HepG2 (cell line): Measurements from ENCODE around the gene RTBDN. TPM values are rescaled to one million over a fixed set of nuclear protein-coding genes. Genes with fewer than 3 reads are reported as not detected.

Source experiments
- AGO2 ChIP-seq: fragments of 200-400 bp; formaldehyde crosslinking; optimal IDR thresholded peaks from 2 replicates; pipeline ENCODE3; 2017; ENCODE audit warnings: mild to moderate bottlenecking, low read depth, low read length, moderate library complexity
- ATF5 ChIP-seq: sonication (generic); formaldehyde crosslinking; IDR thresholded peaks from 2 replicates; pipeline ENCODE4 v1.4.0; 2020; ENCODE audit warnings: mild to moderate bottlenecking, low read depth, missing genetic modification reagents
- ATF7 ChIP-seq, 2 experiments: fragments of 450-650 bp in 1 of 2; sonication (generic) in 1 of 2; formaldehyde crosslinking in 1 of 2; IDR thresholded peaks; 2 replicates each; pipeline versions ENCODE4 v1.4.0 to v1.6.1; 2016 to 2020; ENCODE audit warnings: antibody characterized with exemption in 1 of 2, mild to moderate bottlenecking in 1 of 2, missing genetic modification reagents in 1 of 2
- ATF7-NPFF ChIP-seq: sonication (generic); formaldehyde crosslinking; IDR thresholded peaks from 2 replicates; pipeline ENCODE4 v1.8.1; 2023; ENCODE audit warnings: mild to moderate bottlenecking, low read depth, missing genetic modification reagents, moderate library complexity
- ATM ChIP-seq: fragments of 450-650 bp; IDR thresholded peaks from 2 replicates; pipeline ENCODE4 v1.7.1; 2017; ENCODE audit warnings: mild to moderate bottlenecking, borderline replicate concordance
- CENPT ChIP-seq: sonication (generic); formaldehyde crosslinking; IDR thresholded peaks from 2 replicates; pipeline ENCODE4 v1.8.0; 2022; ENCODE audit warnings: low read depth, mild to moderate bottlenecking, moderate library complexity, missing genetic modification reagents
- KLF13 ChIP-seq: sonication (generic); formaldehyde crosslinking; IDR thresholded peaks from 2 replicates; pipeline ENCODE4 v1.4.0; 2020; ENCODE audit warnings: mild to moderate bottlenecking, missing genetic modification reagents
- MTA3 ChIP-seq: sonication (generic); formaldehyde crosslinking; IDR thresholded peaks from 2 replicates; pipeline ENCODE4 v1.4.0; 2020; ENCODE audit warnings: missing genetic modification reagents
- POLR2AphosphoS2 ChIP-seq: IDR thresholded peaks from 2 replicates; pipeline ENCODE4 v1.6.1; 2011; ENCODE audit warnings: low read depth, low read length, improper control_type of control experiment
- POLR2AphosphoS5 ChIP-seq: IDR thresholded peaks from 2 replicates; pipeline ENCODE4 v1.6.1; 2012; ENCODE audit warnings: low read depth, low read length
- POLR2G ChIP-seq: fragments of 200-400 bp; formaldehyde crosslinking; IDR thresholded peaks from 2 replicates; pipeline ENCODE4 v1.6.1; 2018; ENCODE audit warnings: mild to moderate bottlenecking, low read depth, low read length, moderate library complexity
- PTBP1 ChIP-seq: fragments of 200-400 bp; formaldehyde crosslinking; IDR thresholded peaks from 2 replicates; pipeline ENCODE4 v1.6.1; 2018; ENCODE audit warnings: low read length, low read depth; ENCODE audit not compliant: poor library complexity, severe bottlenecking
- RORA ChIP-seq: sonication (generic); formaldehyde crosslinking; IDR thresholded peaks from 2 replicates; pipeline ENCODE4 v1.5.0; 2020; ENCODE audit warnings: mild to moderate bottlenecking, missing genetic modification reagents, moderate library complexity
- ZNF282 ChIP-seq: fragments of 450-650 bp; IDR thresholded peaks from 2 replicates; pipeline ENCODE4 v1.6.1; 2018; ENCODE audit not compliant: partially characterized antibody
- ZNF34 ChIP-seq: sonication (generic); formaldehyde crosslinking; IDR thresholded peaks from 2 replicates; pipeline ENCODE4 v1.4.0; 2020; ENCODE audit warnings: mild to moderate bottlenecking, missing genetic modification reagents, borderline replicate concordance
- ZNF496 ChIP-seq: sonication (generic); formaldehyde crosslinking; IDR thresholded peaks from 2 replicates; pipeline ENCODE4 v1.8.1; 2023; ENCODE audit warnings: mild to moderate bottlenecking, moderate library complexity, missing genetic modification reagents; ENCODE audit not compliant: insufficient replicate concordance
- ZNF639 ChIP-seq: conservative IDR thresholded peaks from 2 replicates; pipeline ENCODE4 v1.6.1; 2018; ENCODE audit warnings: missing genetic modification reagents
- ZNF891 ChIP-seq: sonication (generic); formaldehyde crosslinking; IDR thresholded peaks from 2 replicates; pipeline ENCODE4 v1.5.0; 2020; ENCODE audit warnings: mild to moderate bottlenecking, missing genetic modification reagents
- polyA plus RNA-seq, 8 experiments: library from polyadenylated mRNA; depleted of rRNA in 3 of 8; stranded (reverse) in 7 of 8; unstranded in 1 of 8; fragments of >200 nt; fragmentation: Illumina TruSeq in 4 of 8; extraction: Trizol in 4 of 8; gene quantifications; 2 replicates each; pipeline versions ENCODE4 v1.2.1 to v1.2.3, GENCODE V29; 2011 to 2016; ENCODE audit warnings: low read depth in 4 of 8, missing spikeins in 1 of 8, mixed read lengths in 1 of 8; ENCODE audit not compliant: insufficient read depth in 1 of 8
- total RNA-seq, 5 experiments: library from RNA; depleted of rRNA; stranded (reverse); fragments of >200 nt; fragmentation: Illumina TruSeq; extraction: Trizol; gene quantifications; 2 replicates each; pipeline ENCODE4 v1.2.3, GENCODE V29; 2016; ENCODE audit warnings: low read depth in 1 of 5
- TF ChIP-seq, protein P1 (sequence below): sonication (generic); formaldehyde crosslinking; IDR thresholded peaks from 2 replicates; pipeline ENCODE4 v1.4.0; 2020; ENCODE audit warnings: missing genetic modification reagents
- TF ChIP-seq, protein P2 (sequence below): sonication (generic); formaldehyde crosslinking; IDR thresholded peaks from 2 replicates; pipeline ENCODE4 v1.4.0; 2020; ENCODE audit warnings: missing genetic modification reagents
- TF ChIP-seq, protein P3 (sequence below): sonication (generic); formaldehyde crosslinking; conservative IDR thresholded peaks from 2 replicates; pipeline ENCODE4 v1.8.0; 2022; ENCODE audit warnings: low read depth, missing genetic modification reagents

RTBDN gene
- total and polyA plus RNA-seq, 2 of the 13 experiments (the other 11 are each of a cell fraction or from before 2014, with no cell fraction given): 0.27 to 0.48 TPM

DNA sequence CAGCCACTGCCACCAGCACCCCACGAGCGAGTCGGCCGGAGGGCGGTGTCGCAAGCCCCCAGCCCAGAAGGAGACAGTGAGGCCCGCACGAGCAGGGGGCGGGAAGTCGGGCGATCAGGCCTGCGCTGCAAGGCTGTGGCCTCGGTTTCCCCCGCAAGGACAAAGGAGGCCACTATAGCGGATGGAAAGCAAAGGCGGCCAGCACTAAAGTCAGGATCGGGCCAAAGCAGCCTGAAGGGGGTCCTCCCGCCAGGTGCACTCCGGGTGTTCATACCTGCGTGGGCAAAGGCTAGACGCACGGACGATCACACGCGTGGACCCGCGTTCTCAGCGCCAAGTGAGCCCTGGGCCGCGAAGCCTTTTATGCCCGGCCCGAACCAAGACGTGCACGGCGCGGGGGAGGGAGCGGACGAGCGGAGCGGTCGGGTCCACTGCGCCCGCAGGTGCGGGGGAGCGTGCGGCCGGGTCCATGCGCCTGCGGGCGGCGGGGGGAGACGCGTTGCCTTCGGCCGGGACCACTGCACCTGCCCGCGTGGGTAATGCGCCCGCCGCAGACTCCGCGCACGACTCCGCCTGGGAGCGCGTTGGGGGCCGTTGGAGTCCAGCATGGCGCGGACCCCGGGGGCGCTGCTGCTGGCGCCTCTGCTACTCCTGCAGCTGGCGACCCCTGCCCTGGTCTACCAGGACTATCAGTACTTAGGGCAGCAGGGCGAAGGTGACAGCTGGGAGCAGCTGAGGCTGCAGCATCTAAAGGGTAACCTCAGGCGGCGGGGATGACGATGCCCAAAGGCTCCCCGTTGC lies 32.7 kb downstream of the RTBDN start, which contains the start of the genes PRDX2 and THSD8 (continued):
- TF ChIP-seq, protein P1, sequence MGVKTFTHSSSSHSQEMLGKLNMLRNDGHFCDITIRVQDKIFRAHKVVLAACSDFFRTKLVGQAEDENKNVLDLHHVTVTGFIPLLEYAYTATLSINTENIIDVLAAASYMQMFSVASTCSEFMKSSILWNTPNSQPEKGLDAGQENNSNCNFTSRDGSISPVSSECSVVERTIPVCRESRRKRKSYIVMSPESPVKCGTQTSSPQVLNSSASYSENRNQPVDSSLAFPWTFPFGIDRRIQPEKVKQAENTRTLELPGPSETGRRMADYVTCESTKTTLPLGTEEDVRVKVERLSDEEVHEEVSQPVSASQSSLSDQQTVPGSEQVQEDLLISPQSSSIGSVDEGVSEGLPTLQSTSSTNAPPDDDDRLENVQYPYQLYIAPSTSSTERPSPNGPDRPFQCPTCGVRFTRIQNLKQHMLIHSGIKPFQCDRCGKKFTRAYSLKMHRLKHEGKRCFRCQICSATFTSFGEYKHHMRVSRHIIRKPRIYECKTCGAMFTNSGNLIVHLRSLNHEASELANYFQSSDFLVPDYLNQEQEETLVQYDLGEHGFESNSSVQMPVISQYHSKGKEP: 0 out of 2 replicates have a peak, but pooled peaks have one; percentile 65
- TF ChIP-seq PTBP1 (no peak), ATF5 (CRISPR knock-in tag) (peak; percentile 91; the same call in 1 of the 2 replicates), ATF7-NPFF (CRISPR knock-in tag) (peak; percentile 87; the same call in 1 of the 2 replicates), ZNF496 (CRISPR knock-in tag) (no peak), ZNF282 (no peak), POLR2G (peak; percentile 99), POLR2AphosphoS2 (no peak), ZNF34 (CRISPR knock-in tag) (no peak), ATF7 (IDR thresholded peaks at IDR 0.05) (peak; percentile 81), ATF7 (CRISPR knock-in tag; IDR thresholded peaks at IDR 0.05) (no peak), ZNF639 (no peak), ATM (no peak), MTA3 (CRISPR knock-in tag) (no peak), POLR2AphosphoS5 (peak; percentile 98), CENPT (no peak; the same call in 1 of the 2 replicates), AGO2 (peak; percentile 84), RORA (CRISPR knock-in tag) (no peak), KLF13 (CRISPR knock-in tag) (no peak), ZNF891 (CRISPR knock-in tag) (peak; percentile 54; the same call in 1 of the 2 replicates)
- TF ChIP-seq, protein P2, sequence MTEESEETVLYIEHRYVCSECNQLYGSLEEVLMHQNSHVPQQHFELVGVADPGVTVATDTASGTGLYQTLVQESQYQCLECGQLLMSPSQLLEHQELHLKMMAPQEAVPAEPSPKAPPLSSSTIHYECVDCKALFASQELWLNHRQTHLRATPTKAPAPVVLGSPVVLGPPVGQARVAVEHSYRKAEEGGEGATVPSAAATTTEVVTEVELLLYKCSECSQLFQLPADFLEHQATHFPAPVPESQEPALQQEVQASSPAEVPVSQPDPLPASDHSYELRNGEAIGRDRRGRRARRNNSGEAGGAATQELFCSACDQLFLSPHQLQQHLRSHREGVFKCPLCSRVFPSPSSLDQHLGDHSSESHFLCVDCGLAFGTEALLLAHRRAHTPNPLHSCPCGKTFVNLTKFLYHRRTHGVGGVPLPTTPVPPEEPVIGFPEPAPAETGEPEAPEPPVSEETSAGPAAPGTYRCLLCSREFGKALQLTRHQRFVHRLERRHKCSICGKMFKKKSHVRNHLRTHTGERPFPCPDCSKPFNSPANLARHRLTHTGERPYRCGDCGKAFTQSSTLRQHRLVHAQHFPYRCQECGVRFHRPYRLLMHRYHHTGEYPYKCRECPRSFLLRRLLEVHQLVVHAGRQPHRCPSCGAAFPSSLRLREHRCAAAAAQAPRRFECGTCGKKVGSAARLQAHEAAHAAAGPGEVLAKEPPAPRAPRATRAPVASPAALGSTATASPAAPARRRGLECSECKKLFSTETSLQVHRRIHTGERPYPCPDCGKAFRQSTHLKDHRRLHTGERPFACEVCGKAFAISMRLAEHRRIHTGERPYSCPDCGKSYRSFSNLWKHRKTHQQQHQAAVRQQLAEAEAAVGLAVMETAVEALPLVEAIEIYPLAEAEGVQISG: peak; percentile 90
- TF ChIP-seq, protein P3, sequence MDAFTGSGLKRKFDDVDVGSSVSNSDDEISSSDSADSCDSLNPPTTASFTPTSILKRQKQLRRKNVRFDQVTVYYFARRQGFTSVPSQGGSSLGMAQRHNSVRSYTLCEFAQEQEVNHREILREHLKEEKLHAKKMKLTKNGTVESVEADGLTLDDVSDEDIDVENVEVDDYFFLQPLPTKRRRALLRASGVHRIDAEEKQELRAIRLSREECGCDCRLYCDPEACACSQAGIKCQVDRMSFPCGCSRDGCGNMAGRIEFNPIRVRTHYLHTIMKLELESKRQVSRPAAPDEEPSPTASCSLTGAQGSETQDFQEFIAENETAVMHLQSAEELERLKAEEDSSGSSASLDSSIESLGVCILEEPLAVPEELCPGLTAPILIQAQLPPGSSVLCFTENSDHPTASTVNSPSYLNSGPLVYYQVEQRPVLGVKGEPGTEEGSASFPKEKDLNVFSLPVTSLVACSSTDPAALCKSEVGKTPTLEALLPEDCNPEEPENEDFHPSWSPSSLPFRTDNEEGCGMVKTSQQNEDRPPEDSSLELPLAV (CRISPR knock-in tag): no peak
